Measurements from ENCODE around the gene LCN6. TPM values are rescaled to one million over a fixed set of nuclear protein-coding genes. Genes with fewer than 3 reads are reported as not detected.

Gene LCN6
- total RNA-seq, 2 donors from 2014 or later = 6.4 to 9.3 TPM

- Histone ChIP-seq H3K4me1 (peaks cover 0 to 77% of the 10 kb centered on the region in 2 donors), H3K27me3 (no peaks in the 10 kb centered on the region), H3K27ac (peak overlapping the region; percentile 85 to 88), H3K9me3 (no peaks in the 10 kb centered on the region), H3K4me3 (no peak overlapping the region), H3K36me3 (peaks cover 50% of the 10 kb centered on the region)
- TF ChIP-seq CTCF (IDR thresholded peaks at IDR 0.05) = no peak
- peak; percentile 89 for DNase-seq (ENCODE audit: low spot score)
Measured at GRCh38 chr9:136721339-136722092, 26.8 kb downstream of the LCN6 start.

GRCh38 chr9:136720898-136721338, 27.4 kb downstream of the LCN6 start:
- H3K4me3 ChIP-seq = no peak overlapping the region
- no peak for TF ChIP-seq CTCF (IDR thresholded peaks at IDR 0.05)
- H3K9me3 ChIP-seq = no peaks in the 10 kb centered on the region
- H3K27ac ChIP-seq = peak overlapping the region; percentile 85 to 88
- peaks cover 0 to 71% of the 10 kb centered on the region in 2 donors for H3K4me1 ChIP-seq
- DNase-seq (ENCODE audit: low spot score) = no peak
- H3K36me3 ChIP-seq = peaks cover 44% of the 10 kb centered on the region
- no peaks in the 10 kb centered on the region for H3K27me3 ChIP-seq

- Histone ChIP-seq H3K36me3 (peaks cover 39% of the 10 kb centered on the region), H3K4me3 (no peak overlapping the region), H3K27ac (peak overlapping the region; percentile 85 to 88), H3K27me3 (no peaks in the 10 kb centered on the region), H3K4me1 (peaks cover 0 to 68% of the 10 kb centered on the region in 2 donors), H3K9me3 (no peaks in the 10 kb centered on the region)
- TF ChIP-seq CTCF (IDR thresholded peaks at IDR 0.05) = no peak
- DNase-seq (ENCODE audit: low spot score) = no peak
Measured at GRCh38 chr9:136720251-136720897, 28.0 kb downstream of the LCN6 start.

- H3K27ac ChIP-seq = peak overlapping the region; percentile 85 to 88
- H3K27me3 ChIP-seq = no peaks in the 10 kb centered on the region
- peaks cover 0 to 67% of the 10 kb centered on the region in 2 donors for H3K4me1 ChIP-seq
- peaks cover 28% of the 10 kb centered on the region for H3K36me3 ChIP-seq
- DNase-seq (ENCODE audit: low spot score) = no peak
- H3K4me3 ChIP-seq = no peak overlapping the region
- TF ChIP-seq CTCF (IDR thresholded peaks at IDR 0.05) = no peak
- no peaks in the 10 kb centered on the region for H3K9me3 ChIP-seq
Measured at GRCh38 chr9:136719195-136719880, 29.0 kb downstream of the LCN6 start.

GRCh38 chr9:136718345-136719194, 29.8 kb downstream of the LCN6 start:
- no peak for DNase-seq (ENCODE audit: low spot score)
- Histone ChIP-seq H3K9me3 (no peaks in the 10 kb centered on the region), H3K4me3 (no peak overlapping the region), H3K27ac (peak overlapping the region; percentile 85 to 88), H3K27me3 (no peaks in the 10 kb centered on the region), H3K4me1 (peaks cover 0 to 68% of the 10 kb centered on the region in 2 donors), H3K36me3 (peaks cover 20% of the 10 kb centered on the region)
- no peak for TF ChIP-seq CTCF (IDR thresholded peaks at IDR 0.05)

Measured in right atrium auricular region (tissue), 2 donors.